ENCODE data around the gene CNTFR. TPM values are rescaled to one million over a fixed set of nuclear protein-coding genes. Genes with fewer than 3 reads are reported as not detected.
A peak's percentile ranks its signal among the peaks of the same experiment; 100 is the strongest.

CNTFR gene
- total and polyA plus RNA-seq, 10 of the 15 experiments (the other 5 are each of a cell fraction or from before 2014, with no cell fraction given): not detected

- ATAC-seq (no peak), DNase-seq (ENCODE audit: low read depth, low spot score) (no peak), FAIRE-seq (no peak)
- 3% methylated on average over 31 of the region's 62 CpGs for WGBS (ENCODE audit: insufficient coverage, insufficient replicate concordance, low lambda C conversion rate, missing lambda C conversion rate)
- Histone ChIP-seq H3K4me2 (ENCODE audit: control insufficient read depth, insufficient read depth) (no peak overlapping the region), H3K27ac (ENCODE audit: control insufficient read depth, insufficient read depth) (no peak overlapping the region), H3K79me2 (ENCODE audit: control insufficient read depth, insufficient read depth, low read length) (no peaks in the 10 kb centered on the region), H3K9me3 (replicated peaks; ENCODE audit: control insufficient read depth, insufficient read depth, low read length) (no peaks in the 10 kb centered on the region), H4K20me1 (ENCODE audit: control insufficient read depth, insufficient read depth) (peaks cover 3% of the 10 kb centered on the region), H2AFZ (ENCODE audit: control insufficient read depth, low read depth, low read length) (no peak overlapping the region), H3K9ac (ENCODE audit: control insufficient read depth, insufficient read depth, low read length) (no peak overlapping the region), H3K27me3 (replicated peaks in 1 of 2; ENCODE audit: control insufficient read depth in 2 of 2, insufficient read depth in 2 of 2, low read length in 1 of 2) (peaks cover 15 to 23% of the 10 kb centered on the region in 2 experiments), H3K36me3 (ENCODE audit: control insufficient read depth in 2 of 2, insufficient read depth in 2 of 2, low read length in 1 of 2) (no peaks in the 10 kb centered on the region), H3K4me1 (ENCODE audit: control insufficient read depth, insufficient read depth, low read length) (no peaks in the 10 kb centered on the region), H3K4me3 (no peak overlapping the region)
- ChIA-PET CTCF (no interaction called here), RAD21 (ENCODE audit: unreplicated experiment) (no interaction called here), POLR2A (no interaction called here), SMC1A (ENCODE audit: uncharacterized antibody, unreplicated experiment) (no interaction called here)
- intact Hi-C loops (cut with micrococcal nuclease; ENCODE audit: unreplicated experiment) (no loop called here), in situ Hi-C loops (cut with MboI) (no loop called here)
- no TSS peak for BruUV-seq (replicated peaks)
- TF ChIP-seq DPF2 (IDR thresholded peaks at IDR 0.05) (no peak), CBX5 (IDR thresholded peaks at IDR 0.05; ENCODE audit: low read depth) (no peak), MXI1 (IDR thresholded peaks at IDR 0.05; ENCODE audit: low read depth, low read length) (no peak), ZNF217 (IDR thresholded peaks at IDR 0.05) (no peak), BMI1 (IDR thresholded peaks at IDR 0.05; ENCODE audit: borderline replicate concordance) (no peak), SUZ12 (IDR thresholded peaks at IDR 0.05; ENCODE audit: unreplicated experiment) (peak; percentile 52)
Observed at GRCh38 chr9:34577400-34578240, 11.9 kb downstream of the CNTFR start.
